ENCODE measurements around the gene EVC. TPM values are rescaled to one million over a fixed set of nuclear protein-coding genes. Genes with fewer than 3 reads are reported as not detected.

The EVC gene
- total and polyA plus RNA-seq, 5 donors: 5.8 to 14.0 (median 11.7) TPM

DNA sequence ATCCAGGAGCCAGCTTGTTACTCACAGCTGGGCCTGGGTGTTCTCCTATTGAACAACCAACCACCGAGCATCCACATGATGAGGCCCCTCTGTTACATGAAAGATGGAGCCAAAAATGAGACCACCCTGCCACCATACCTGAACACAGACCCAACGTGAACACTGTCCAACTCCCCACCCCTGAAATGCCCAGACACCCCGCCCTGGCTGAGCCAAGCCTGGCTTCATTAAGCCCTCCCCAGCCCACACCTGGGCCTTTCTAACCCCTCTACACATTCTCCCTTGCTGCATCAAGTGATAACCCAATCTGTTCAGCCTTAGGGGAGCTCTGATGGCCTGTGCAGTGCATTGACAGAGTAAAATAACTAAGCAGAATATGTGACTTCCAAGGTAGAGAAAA lies 80.7 kb downstream of the EVC start:
- Histone ChIP-seq H3K4me1 (ENCODE audit: control insufficient read depth, insufficient read depth, low read length) (no peaks in the 10 kb centered on the region), H3K27me3 (ENCODE audit: control insufficient read depth, insufficient read depth) (no peaks in the 10 kb centered on the region), H3K9me3 (ENCODE audit: control insufficient read depth, low read length) (no peaks in the 10 kb centered on the region), H3K4me3 (ENCODE audit: low read length) (no peak overlapping the region), H3K27ac (ENCODE audit: low read length) (no peak overlapping the region)
- ATAC-seq: no peak
- WGBS: 85% methylated on average over 3 of the region's 3 CpGs
- intact Hi-C loops (cut with DNase I): no loop called here
- no peak for DNase-seq

DNA sequence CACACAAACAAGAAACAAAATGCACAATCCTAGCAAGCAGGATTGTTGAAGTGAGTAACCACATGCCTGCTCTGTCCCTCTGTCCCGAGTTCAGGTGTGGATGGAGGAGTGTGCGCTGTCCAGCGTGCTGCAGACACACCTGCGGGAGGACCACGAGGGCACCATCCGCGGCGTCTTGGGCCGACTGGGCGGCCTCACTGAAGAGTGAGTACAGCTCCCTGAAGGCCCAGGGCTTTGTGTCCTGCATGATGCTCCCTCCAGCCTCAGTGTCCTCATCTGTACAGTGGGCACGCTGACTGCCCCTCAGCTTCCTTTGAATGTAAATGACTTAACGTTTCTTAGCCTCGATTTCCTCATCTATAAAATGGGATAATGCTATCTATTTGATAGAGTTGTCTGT lies 82.5 kb downstream of the EVC start:
- no peaks in the 10 kb centered on the region for H3K27me3 ChIP-seq (ENCODE audit: control insufficient read depth, insufficient read depth)
- WGBS: 95% methylated on average over 13 of the region's 13 CpGs
- no peak overlapping the region for H3K4me3 ChIP-seq (ENCODE audit: low read length)
- intact Hi-C loops (cut with DNase I): no loop called here
- H3K27ac ChIP-seq (ENCODE audit: low read length): no peak overlapping the region
- ATAC-seq (no peak), DNase-seq (no peak)
- no peaks in the 10 kb centered on the region for H3K9me3 ChIP-seq (ENCODE audit: control insufficient read depth, low read length)
- H3K4me1 ChIP-seq (ENCODE audit: control insufficient read depth, insufficient read depth, low read length): no peaks in the 10 kb centered on the region

DNA sequence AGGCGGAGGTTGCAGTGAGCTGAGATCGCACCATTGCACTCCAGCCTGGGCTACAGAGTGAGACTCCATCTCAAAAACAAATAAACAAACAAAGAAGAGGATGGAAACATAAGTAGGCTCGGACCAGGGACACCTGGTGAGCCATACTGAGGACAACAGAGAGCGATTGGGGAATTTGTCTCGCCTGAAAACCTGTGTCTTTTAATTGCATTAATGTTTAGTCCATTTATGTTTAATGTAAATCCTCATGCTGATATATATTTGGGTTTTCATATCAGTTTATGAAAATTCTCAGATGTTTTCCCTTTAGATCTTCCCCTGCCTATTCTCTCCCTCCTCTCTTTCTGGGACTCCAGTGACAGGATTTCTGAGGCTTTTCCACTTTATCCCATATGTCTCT lies 84.6 kb downstream of the EVC start:
- DNase-seq (no peak), ATAC-seq (no peak)
- no peak overlapping the region for H3K27ac ChIP-seq (ENCODE audit: low read length)
- no peaks in the 10 kb centered on the region for H3K27me3 ChIP-seq (ENCODE audit: control insufficient read depth, insufficient read depth)
- no peaks in the 10 kb centered on the region for H3K9me3 ChIP-seq (ENCODE audit: control insufficient read depth, low read length)
- H3K4me3 ChIP-seq (ENCODE audit: low read length): no peak overlapping the region
- 96% methylated on average over 5 of the region's 5 CpGs for WGBS
- H3K4me1 ChIP-seq (ENCODE audit: control insufficient read depth, insufficient read depth, low read length): no peaks in the 10 kb centered on the region
- intact Hi-C loops (cut with DNase I): no loop called here

DNA sequence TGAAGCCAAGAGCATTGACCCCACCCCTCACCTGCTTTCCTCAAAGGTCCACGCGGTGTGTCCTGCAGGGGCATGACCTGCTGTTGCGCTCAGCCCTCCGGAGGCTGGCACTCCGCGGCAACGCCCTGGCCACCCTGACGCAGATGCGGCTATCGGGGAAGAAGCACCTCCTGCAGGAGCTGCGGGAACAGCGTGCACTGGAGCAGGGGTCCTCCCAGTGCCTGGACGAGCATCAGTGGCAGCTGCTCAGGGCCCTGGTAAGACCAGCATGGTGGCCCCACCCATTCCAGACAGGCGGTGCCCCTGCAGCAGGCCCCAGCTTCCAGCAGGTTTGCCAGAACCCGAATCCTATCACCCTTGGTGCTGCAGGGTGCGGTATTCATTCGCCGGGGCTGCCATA lies 86.0 kb downstream of the EVC start:
- H3K27ac ChIP-seq (ENCODE audit: low read length): no peak overlapping the region
- no peaks in the 10 kb centered on the region for H3K9me3 ChIP-seq (ENCODE audit: control insufficient read depth, low read length)
- no peak for DNase-seq
- 96% methylated on average over 18 of the region's 18 CpGs for WGBS
- no peak overlapping the region for H3K4me3 ChIP-seq (ENCODE audit: low read length)
- no peaks in the 10 kb centered on the region for H3K4me1 ChIP-seq (ENCODE audit: control insufficient read depth, insufficient read depth, low read length)
- no peak for ATAC-seq
- intact Hi-C loops (cut with DNase I): no loop called here
- no peaks in the 10 kb centered on the region for H3K27me3 ChIP-seq (ENCODE audit: control insufficient read depth, insufficient read depth)

DNA sequence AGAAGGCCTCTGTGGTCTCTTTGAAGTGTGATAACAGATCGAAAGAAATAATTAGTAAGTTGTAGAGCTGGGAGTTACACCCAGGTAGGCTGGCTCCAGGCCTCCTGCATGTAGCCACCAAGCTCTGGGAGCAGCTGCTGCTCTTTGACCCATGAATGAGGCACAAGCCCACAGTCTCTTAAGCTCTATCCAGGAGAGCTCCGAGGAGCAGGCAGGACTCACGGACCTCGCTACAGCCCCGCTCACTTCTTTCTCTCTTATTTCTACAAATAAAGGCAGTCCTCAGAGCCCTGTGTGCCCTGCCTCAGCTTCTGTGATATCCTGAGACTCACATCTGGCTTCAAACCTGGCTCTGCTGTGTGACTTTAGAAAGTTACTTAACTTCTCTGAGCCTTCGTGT lies 86.9 kb downstream of the EVC start:
- Histone ChIP-seq H3K4me3 (ENCODE audit: low read length) (no peak overlapping the region), H3K27ac (ENCODE audit: low read length) (no peak overlapping the region), H3K9me3 (ENCODE audit: control insufficient read depth, low read length) (no peaks in the 10 kb centered on the region), H3K27me3 (ENCODE audit: control insufficient read depth, insufficient read depth) (no peaks in the 10 kb centered on the region), H3K4me1 (ENCODE audit: control insufficient read depth, insufficient read depth, low read length) (no peaks in the 10 kb centered on the region)
- ATAC-seq (no peak), DNase-seq (no peak)
- intact Hi-C loops (cut with DNase I): no loop called here
- 93% methylated on average over 6 of the region's 6 CpGs for WGBS

DNA sequence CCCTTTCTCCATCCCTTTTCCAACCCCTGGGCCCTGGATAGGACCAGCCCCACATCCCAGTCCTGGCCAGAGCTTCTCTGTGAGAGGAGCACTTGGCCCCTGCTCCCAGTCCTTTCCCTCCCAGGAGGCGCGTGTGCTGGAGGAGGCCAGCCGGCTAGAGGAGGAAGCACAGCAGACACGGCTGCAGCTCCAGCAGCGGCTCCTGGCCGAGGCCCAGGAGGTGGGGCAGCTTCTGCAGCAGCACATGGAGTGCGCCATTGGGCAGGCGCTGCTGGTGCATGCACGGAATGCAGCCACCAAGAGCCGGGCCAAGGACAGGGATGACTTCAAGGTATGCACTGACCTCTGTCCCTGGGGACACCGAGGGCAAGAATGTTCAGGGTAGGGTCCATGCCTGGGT lies 87.5 kb downstream of the EVC start:
- ATAC-seq: peak; percentile 63 to 86
- H3K27ac ChIP-seq (ENCODE audit: low read length): no peak overlapping the region
- DNase-seq: peak; percentile 46 to 86 (median 83)
- H3K4me1 ChIP-seq (ENCODE audit: control insufficient read depth, insufficient read depth, low read length): no peaks in the 10 kb centered on the region
- no peaks in the 10 kb centered on the region for H3K27me3 ChIP-seq (ENCODE audit: control insufficient read depth, insufficient read depth)
- H3K4me3 ChIP-seq (ENCODE audit: low read length): no peak overlapping the region
- intact Hi-C loops (cut with DNase I): no loop called here
- H3K9me3 ChIP-seq (ENCODE audit: control insufficient read depth, low read length): no peaks in the 10 kb centered on the region
- WGBS: 47% methylated on average over 11 of the region's 11 CpGs

DNA sequence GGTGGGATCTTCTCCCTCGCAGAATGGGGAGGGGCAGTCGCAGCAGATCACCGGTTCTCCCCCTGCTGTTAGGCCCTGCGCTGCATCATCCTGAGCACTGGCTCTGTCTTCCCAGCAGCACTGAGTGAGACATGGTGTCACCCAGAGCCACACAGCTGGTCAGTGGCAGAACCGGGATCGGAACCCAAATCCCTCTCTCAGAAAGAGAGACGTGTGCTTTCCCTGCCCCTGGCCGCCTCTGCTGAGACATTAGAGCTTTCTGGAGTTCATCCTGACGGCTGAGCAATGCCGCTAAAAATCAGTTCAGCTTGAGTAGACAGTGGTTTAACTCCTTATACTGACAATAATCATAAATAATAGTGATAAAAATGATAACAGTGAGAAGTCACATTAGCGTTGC lies 87.9 kb downstream of the EVC start:
- no peak for DNase-seq
- Histone ChIP-seq H3K4me1 (ENCODE audit: control insufficient read depth, insufficient read depth, low read length) (no peaks in the 10 kb centered on the region), H3K4me3 (ENCODE audit: low read length) (no peak overlapping the region), H3K27me3 (ENCODE audit: control insufficient read depth, insufficient read depth) (no peaks in the 10 kb centered on the region), H3K27ac (ENCODE audit: low read length) (no peak overlapping the region), H3K9me3 (ENCODE audit: control insufficient read depth, low read length) (no peaks in the 10 kb centered on the region)
- WGBS: 91% methylated on average over 11 of the region's 11 CpGs
- no peak for ATAC-seq
- intact Hi-C loops (cut with DNase I): no loop called here

DNA sequence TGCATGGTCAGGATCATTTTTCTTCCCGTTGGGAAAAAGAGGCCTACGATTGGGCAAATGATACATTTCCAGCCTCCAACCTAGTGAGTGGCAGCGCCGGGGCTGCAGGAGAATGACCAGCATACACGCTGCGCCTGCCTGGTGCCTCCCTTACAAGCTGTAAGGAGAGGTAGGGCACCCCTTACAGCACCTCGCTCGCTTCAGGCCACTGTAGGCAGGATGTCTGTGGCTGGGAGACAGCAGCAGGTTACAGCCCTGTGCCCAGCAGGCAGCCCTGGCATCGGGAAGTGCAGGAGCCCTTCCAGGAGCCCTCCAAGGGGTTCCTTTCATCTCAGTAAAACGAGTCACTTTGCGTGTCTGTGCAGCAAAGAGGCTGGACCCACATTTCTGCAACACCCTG lies 88.4 kb downstream of the EVC start:
- Histone ChIP-seq H3K4me1 (ENCODE audit: control insufficient read depth, insufficient read depth, low read length) (no peaks in the 10 kb centered on the region), H3K9me3 (ENCODE audit: control insufficient read depth, low read length) (no peaks in the 10 kb centered on the region), H3K27ac (ENCODE audit: low read length) (no peak overlapping the region), H3K27me3 (ENCODE audit: control insufficient read depth, insufficient read depth) (no peaks in the 10 kb centered on the region), H3K4me3 (ENCODE audit: low read length) (no peak overlapping the region)
- intact Hi-C loops (cut with DNase I): no loop called here
- DNase-seq: no peak
- 85% methylated on average over 11 of the region's 11 CpGs for WGBS
- ATAC-seq: no peak

DNA sequence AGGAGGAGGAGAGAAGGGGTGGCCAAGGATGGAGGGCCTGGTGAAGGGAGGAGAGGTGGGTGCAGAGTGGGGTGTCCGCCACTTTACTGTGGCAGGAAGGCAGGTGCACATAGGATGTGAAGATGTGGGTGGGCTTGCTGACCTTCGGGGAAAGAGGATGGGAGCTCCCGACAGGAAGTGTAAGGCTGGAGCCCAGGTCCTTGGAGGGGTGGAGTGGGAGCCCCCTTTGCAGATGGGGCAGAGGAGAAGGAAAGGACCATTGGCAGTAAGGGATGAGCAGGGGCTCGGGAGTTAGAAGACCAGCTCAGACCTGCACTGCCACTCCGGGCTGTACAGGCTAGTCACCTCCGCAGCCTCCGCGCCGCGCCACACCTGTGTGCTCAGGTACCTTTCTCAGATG lies 89.5 kb downstream of the EVC start:
- intact Hi-C loops (cut with DNase I): no loop called here
- DNase-seq (no peak), ATAC-seq (no peak)
- Histone ChIP-seq H3K4me1 (ENCODE audit: control insufficient read depth, insufficient read depth, low read length) (no peaks in the 10 kb centered on the region), H3K9me3 (ENCODE audit: control insufficient read depth, low read length) (no peaks in the 10 kb centered on the region), H3K27ac (ENCODE audit: low read length) (no peak overlapping the region), H3K27me3 (ENCODE audit: control insufficient read depth, insufficient read depth) (no peaks in the 10 kb centered on the region), H3K4me3 (ENCODE audit: low read length) (no peak overlapping the region)
- 91% methylated on average over 10 of the region's 10 CpGs for WGBS

DNA sequence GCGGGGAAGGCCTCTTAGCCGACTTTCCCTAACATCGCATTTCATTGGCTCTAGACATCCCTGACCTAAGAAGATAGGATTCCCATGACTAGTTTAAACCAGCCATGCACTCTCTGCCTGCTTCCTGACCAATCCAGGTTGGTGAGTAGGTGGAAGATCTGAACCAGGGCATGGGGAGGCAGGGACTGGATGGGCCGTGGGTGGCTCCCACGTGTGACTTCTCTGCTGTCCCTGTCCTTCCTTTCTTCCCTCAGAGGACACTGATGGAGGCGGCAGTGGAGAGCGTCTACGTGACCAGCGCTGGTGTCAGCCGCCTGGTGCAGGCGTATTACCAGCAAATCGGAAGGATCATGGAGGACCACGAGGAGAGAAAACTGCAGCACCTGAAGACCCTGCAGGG lies 90.7 kb downstream of the EVC start:
- 96% methylated on average over 13 of the region's 13 CpGs for WGBS
- Histone ChIP-seq H3K27ac (ENCODE audit: low read length) (no peak overlapping the region), H3K9me3 (ENCODE audit: control insufficient read depth, low read length) (no peaks in the 10 kb centered on the region), H3K27me3 (ENCODE audit: control insufficient read depth, insufficient read depth) (no peaks in the 10 kb centered on the region), H3K4me1 (ENCODE audit: control insufficient read depth, insufficient read depth, low read length) (no peaks in the 10 kb centered on the region), H3K4me3 (ENCODE audit: low read length) (no peak overlapping the region)
- intact Hi-C loops (cut with DNase I): no loop called here
- ATAC-seq (no peak), DNase-seq (no peak)

DNA sequence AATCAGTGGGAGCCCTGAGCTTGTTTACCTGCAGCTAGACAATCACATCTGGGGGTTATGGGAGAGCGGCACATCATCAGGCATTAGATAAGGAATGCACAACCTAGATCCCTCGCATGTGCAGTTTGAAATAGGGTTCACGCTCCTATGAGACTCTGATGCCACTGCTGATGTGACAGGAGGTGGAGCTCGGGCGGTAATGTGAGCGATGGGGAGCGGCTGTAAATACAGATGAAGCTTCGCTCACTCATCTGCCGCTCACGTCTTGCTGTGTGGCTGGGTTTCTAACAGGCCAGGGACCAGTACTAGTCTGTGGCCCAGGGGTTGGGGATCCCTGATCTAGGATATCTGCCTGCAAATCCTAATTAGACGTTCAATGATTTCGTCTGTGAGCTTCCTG lies 91.6 kb downstream of the EVC start:
- no peak for DNase-seq

DNA sequence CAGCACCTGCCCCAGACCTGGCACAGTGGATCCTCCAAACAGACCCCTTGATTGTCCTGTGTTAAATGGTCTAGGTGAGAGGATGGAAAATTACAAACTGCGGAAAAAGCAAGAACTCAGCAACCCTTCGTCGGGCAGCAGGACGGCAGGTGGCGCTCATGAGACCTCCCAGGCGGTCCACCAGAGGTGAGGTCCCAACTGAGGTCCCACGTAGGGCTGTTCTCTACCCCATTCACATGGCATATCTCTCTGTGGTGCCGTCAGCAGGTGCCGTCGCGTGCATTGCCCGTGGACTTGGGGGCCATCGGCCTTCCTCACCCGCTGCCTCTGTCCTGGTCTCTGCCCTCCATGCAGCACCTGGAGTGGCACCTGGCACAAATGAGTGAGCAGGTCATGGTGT lies 93.7 kb downstream of the EVC start:
- Histone ChIP-seq H3K27ac (ENCODE audit: low read length) (no peak overlapping the region), H3K9me3 (ENCODE audit: control insufficient read depth, low read length) (no peaks in the 10 kb centered on the region), H3K4me3 (ENCODE audit: low read length) (no peak overlapping the region), H3K27me3 (ENCODE audit: control insufficient read depth, insufficient read depth) (no peaks in the 10 kb centered on the region), H3K4me1 (ENCODE audit: control insufficient read depth, insufficient read depth, low read length) (no peaks in the 10 kb centered on the region)
- DNase-seq (peak in 1 of 3 donors; percentile 5), ATAC-seq (no peak)
- WGBS: 92% methylated on average over 14 of the region's 14 CpGs
- intact Hi-C loops (cut with DNase I): no loop called here

More for the DNA sequence above, 91.6 kb downstream of the EVC start:
- Histone ChIP-seq H3K9me3 (ENCODE audit: control insufficient read depth, low read length) (no peaks in the 10 kb centered on the region), H3K4me1 (ENCODE audit: control insufficient read depth, insufficient read depth, low read length) (no peaks in the 10 kb centered on the region), H3K27me3 (ENCODE audit: control insufficient read depth, insufficient read depth) (no peaks in the 10 kb centered on the region), H3K4me3 (ENCODE audit: low read length) (no peak overlapping the region), H3K27ac (ENCODE audit: low read length) (no peak overlapping the region)
- ATAC-seq: no peak
- WGBS: 95% methylated on average over 12 of the region's 12 CpGs
- intact Hi-C loops (cut with DNase I): no loop called here
